Esophagus squamous epithelium (tissue), 4 donors: ENCODE data around the gene ZNF436.

Source experiments
- CTCF ChIP-seq, 6 experiments: fragments of 450-650 bp in 4 of 6; fragments of 200-600 bp in 2 of 6; sonication (generic) in 2 of 6; IDR thresholded peaks; one replicate each; pipeline ENCODE4 v1.5.1; 2016 to 2019; ENCODE audit warnings: antibody characterized with exemption in 6 of 6, mild to moderate bottlenecking in 4 of 6, moderate library complexity in 4 of 6
- POLR2A ChIP-seq, 4 donors: fragments of 450-650 bp; IDR thresholded peaks; one replicate each; pipeline ENCODE4 v1.6.1; 2017; ENCODE audit warnings: antibody characterized with exemption in 4 of 4, mild to moderate bottlenecking in 4 of 4, moderate library complexity in 3 of 4

DNA sequence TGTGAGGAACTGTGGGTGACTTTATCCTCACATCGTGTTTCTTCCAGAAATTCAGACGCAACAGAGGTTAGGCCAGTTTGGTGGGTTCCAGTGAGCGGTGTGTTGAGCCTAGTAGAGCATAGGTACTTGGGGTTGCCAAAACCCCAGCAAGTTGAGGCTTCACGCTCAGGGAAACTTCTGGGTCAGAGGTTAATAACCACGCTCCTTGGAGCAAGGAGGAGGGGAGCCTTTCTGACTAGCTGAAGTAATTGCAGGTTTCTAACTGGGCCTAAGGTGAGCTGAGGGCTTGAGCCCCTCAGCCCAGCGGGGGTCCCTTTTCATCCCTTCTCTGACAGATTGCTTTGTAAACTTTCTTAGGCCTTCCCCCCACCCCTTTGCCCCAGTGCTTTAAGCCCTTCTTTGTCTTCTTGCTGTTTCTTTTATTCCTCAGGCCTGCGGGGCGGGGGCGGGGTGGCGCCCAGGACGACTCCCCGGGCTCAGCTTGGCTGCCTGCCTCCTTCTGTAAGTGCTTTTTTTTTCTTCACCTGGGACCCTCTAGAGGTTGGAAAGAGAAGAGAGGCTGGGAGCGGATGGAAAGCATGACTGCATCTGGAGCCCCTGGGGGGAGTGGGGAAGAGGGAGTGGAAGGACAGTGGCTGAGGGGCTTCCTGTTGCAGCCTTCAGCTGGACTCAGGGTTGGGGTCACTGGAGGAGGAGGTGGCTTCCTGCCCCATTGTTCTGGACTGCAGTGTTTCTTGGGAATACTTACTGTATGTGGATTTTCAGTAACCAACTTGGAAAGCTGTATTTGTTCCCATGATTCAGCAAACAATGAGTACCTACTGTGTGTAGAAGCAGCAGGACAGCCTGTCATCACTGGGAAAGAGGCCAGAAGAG, 1.3 kb upstream of the ZNF436 start:
- no peak for TF ChIP-seq POLR2A (IDR thresholded peaks at IDR 0.05)
- TF ChIP-seq CTCF (IDR thresholded peaks at IDR 0.05) = no peak
